ENCODE results near the gene CCR5. TPM values are rescaled to one million over a fixed set of nuclear protein-coding genes. Genes with fewer than 3 reads are reported as not detected.
"Not testable (repeated sequence)": the region's sequence is repeated elsewhere in the genome, so short reads cannot be mapped to it uniquely, and the experiment has no call there.

CCR5 gene
- total RNA-seq, 8 experiments from 2014 or later = 0.09 to 0.81 (median 0.40) TPM; not detected in 4

DNA sequence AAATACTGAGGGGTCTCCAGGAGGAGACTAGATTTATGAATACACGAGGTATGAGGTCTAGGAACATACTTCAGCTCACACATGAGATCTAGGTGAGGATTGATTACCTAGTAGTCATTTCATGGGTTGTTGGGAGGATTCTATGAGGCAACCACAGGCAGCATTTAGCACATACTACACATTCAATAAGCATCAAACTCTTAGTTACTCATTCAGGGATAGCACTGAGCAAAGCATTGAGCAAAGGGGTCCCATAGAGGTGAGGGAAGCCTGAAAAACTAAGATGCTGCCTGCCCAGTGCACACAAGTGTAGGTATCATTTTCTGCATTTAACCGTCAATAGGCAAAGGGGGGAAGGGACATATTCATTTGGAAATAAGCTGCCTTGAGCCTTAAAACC lies 4.5 kb downstream of the CCR5 start:
- Histone ChIP-seq H3K4me3 (no peak overlapping the region), H3K4me1 (replicated peaks in 1 of 2) (no peaks in the 10 kb centered on the region), H3K27ac (no peak overlapping the region)
- ATAC-seq (replicated peaks in 6 of 8) = no peak
- 0 to 100% (median 63%) methylated on average over 1 to 2 of the region's 2 CpGs; no CpG with 5 or more reads in 2 of the 10 experiments for WGBS, 10 experiments
- in situ Hi-C loops (cut with MboI; ENCODE audit: low pct_unique_long_range_greater_than_20kb in 2 of 9, low sequenced_read_pairs in 9 of 9, unreplicated experiment in 9 of 9) = loop anchor here in 3 of 9 experiments (10.0 to 25.0 kb wide), 3 partner anchors 288 to 438 kb away; partner anchors contain the start of gene CXCR6 (in 1 of the 3)

DNA sequence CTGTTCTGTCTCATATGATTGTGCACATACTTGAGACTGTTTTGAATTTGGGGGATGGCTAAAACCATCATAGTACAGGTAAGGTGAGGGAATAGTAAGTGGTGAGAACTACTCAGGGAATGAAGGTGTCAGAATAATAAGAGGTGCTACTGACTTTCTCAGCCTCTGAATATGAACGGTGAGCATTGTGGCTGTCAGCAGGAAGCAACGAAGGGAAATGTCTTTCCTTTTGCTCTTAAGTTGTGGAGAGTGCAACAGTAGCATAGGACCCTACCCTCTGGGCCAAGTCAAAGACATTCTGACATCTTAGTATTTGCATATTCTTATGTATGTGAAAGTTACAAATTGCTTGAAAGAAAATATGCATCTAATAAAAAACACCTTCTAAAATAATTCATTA lies 5.1 kb downstream of the CCR5 start:
- in situ Hi-C loops (cut with MboI; ENCODE audit: low pct_unique_long_range_greater_than_20kb in 2 of 9, low sequenced_read_pairs in 9 of 9, unreplicated experiment in 9 of 9) = loop anchor here in 3 of 9 experiments (10.0 to 25.0 kb wide), 3 partner anchors 289 to 439 kb away; partner anchors contain the start of gene CXCR6 (in 1 of the 3)
- no peaks in the 10 kb centered on the region for H3K4me1 ChIP-seq (replicated peaks in 1 of 2)
- no peak overlapping the region for H3K4me3 ChIP-seq
- WGBS, 10 experiments = 0 to 50% (median 17%) methylated on average over 1 to 2 of the region's 2 CpGs; no CpG with 5 or more reads in 2 of the 10 experiments
- no peak for ATAC-seq (replicated peaks in 6 of 8)
- H3K27ac ChIP-seq = no peak overlapping the region

DNA sequence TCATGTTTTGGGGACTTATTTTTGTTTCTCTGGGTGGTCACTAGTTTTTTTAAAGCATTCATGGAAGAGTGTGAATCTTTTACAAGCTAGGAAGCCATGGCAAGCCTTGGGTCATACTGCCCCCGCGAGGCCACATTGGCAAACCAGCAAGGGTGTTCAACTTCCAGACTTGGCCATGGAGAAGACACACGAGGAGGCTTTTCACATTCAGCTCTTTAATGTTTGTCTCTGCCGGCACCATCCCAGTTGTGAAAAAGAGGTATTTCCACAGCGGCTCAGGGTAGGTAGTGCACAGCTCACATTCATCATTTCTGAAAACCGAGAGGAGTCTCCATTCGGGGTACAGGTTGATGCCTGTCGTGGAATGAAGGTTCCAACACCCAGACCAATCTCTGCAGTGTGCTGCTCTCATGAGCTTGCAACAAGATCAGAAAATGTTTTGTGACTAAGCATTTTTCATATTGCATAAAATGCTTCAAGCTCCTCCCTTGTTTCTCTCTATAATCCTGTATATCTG lies 7.7 kb downstream of the CCR5 start:
- WGBS, 10 experiments = 0 to 67% (median 46%) methylated on average over 2 to 6 of the region's 8 CpGs; no CpG with 5 or more reads in 2 of the 10 experiments
- H3K4me3 ChIP-seq = no peak overlapping the region
- peak in 4 of 8 experiments; percentile 52 to 94 (median 90) for ATAC-seq (replicated peaks in 6 of 8)
- in situ Hi-C loops (cut with MboI; ENCODE audit: low pct_unique_long_range_greater_than_20kb in 2 of 9, low sequenced_read_pairs in 9 of 9, unreplicated experiment in 9 of 9) = loop anchor here in 3 of 9 experiments (10.0 to 25.0 kb wide), 3 partner anchors 291 to 441 kb away; partner anchors contain the start of gene CXCR6 (in 1 of the 3)
- no peak overlapping the region for H3K27ac ChIP-seq
- H3K4me1 ChIP-seq (replicated peaks in 1 of 2) = no peaks in the 10 kb centered on the region

DNA sequence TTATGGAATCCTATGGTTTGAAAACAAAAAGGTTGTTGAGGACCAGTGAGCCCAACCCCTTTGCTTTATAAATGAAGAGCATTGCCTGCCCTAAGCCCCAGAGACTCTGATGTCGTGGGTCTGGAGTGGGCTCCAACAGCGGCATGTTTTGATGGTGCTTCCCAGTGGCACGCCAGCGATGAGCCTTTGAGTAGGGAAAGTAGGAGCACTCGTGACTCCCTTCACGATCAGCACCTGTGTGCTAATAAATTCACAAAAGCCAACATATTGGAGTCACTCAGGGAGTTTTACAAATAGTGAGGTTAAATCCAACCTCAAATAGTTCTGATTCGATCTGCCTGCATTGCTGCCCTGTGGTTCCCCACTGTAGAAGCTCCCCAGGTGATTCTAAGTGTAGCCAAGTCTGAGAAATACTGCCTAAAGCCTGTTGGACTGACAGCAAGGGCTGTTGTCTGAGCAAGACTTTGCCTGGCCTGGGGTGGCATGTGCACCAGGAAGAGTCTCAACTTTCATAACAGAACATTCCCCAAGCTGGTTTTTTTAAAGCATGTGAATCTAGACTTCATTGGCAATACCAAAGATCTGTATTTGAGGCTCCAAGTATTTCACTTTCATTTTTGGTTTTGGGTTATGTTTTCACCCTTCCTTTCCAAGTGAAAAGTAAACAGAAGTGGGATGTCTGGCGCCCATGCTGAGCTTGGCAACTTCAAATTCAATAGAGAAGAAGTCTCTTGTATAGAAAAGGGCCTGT lies 9.9 kb downstream of the CCR5 start:
- 17 to 100% (median 65%) methylated on average over 1 to 8 of the region's 8 CpGs; no CpG with 5 or more reads in 1 of the 10 experiments for WGBS, 10 experiments
- Histone ChIP-seq H3K4me1 (replicated peaks in 1 of 2) (no peaks in the 10 kb centered on the region), H3K27ac (no peak overlapping the region), H3K4me3 (no peak overlapping the region)
- in situ Hi-C loops (cut with MboI; ENCODE audit: low pct_unique_long_range_greater_than_20kb in 2 of 9, low sequenced_read_pairs in 9 of 9, unreplicated experiment in 9 of 9) = loop anchor here in 2 of 9 experiments (25.0 kb wide), 2 partner anchors 293 to 443 kb away; partner anchors contain the start of gene CXCR6 (in 1 of the 2)
- no peak for ATAC-seq (replicated peaks in 6 of 8)

DNA sequence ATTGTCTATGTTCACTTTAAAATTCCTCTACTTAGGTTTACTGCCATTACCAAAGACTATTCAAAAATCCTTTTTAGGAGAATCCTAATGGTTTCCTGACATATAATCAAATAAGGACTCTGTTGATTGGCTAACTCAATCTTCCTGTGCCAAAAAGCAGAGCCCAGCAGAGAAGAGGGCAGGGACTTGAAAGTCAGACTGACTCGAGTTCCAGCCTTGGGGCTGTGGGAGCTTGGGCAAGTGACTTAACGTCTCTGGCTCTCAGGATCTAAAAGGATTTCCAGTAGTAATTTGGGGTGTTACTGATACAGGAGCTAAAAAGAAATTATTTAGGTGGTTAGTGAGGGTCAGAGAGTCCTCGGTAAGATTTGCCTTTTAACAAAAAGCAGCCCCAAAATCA lies 10.9 kb downstream of the CCR5 start:
- WGBS, 10 experiments = 0 to 100% (median 63%) methylated on average over 1 to 3 of the region's 3 CpGs
- no peak for ATAC-seq (replicated peaks in 6 of 8)
- no peaks in the 10 kb centered on the region for H3K4me1 ChIP-seq (replicated peaks in 1 of 2)
- H3K27ac ChIP-seq = no peak overlapping the region
- in situ Hi-C loops (cut with MboI; ENCODE audit: low pct_unique_long_range_greater_than_20kb in 2 of 9, low sequenced_read_pairs in 9 of 9, unreplicated experiment in 9 of 9) = loop anchor here in 2 of 9 experiments (25.0 kb wide), 2 partner anchors 294 to 444 kb away; partner anchors contain the start of gene CXCR6 (in 1 of the 2)
- H3K4me3 ChIP-seq = no peak overlapping the region

DNA sequence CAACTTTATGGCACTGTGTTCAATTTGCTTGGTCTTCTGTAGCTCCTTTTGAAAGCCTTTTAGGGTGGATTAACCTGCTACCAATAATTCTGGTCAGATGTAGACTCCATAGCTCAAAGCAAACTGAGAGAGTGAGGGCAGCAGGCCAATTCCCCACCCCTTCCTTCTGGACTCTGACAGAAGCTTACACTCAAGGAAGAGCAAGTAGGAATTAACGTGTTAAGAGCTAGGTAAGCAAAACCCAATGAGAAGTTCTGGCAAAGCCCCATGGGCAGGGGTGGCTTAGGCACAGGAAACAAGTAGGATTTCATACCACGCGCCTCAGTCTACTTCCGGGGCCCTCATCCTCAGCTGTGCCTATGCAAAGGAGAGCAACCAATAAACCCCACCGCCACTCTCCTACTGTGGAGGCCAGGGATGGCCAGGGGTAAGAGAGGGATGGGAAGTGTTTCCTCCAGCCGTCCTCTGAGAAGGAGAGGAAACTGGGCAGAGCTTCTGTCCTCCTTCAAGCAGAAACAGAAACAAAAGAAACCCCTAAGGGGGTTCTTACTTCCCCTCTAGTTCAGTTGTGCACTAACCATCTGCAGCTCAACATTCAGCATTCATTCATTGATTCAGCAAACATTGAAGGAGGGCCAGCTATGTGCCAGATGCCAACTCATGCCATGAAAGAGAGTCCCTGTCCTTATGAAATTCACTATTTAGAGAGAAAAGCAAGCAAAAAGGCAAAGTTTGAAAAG lies 12.6 kb downstream of the CCR5 start:
- in situ Hi-C loops (cut with MboI; ENCODE audit: low pct_unique_long_range_greater_than_20kb in 2 of 9, low sequenced_read_pairs in 9 of 9, unreplicated experiment in 9 of 9) = loop anchor here in 2 of 9 experiments (25.0 kb wide), 2 partner anchors 296 to 446 kb away; partner anchors contain the start of gene CXCR6 (in 1 of the 2)
- ATAC-seq (replicated peaks in 6 of 8) = no peak
- Histone ChIP-seq H3K4me1 (replicated peaks in 1 of 2) (no peaks in the 10 kb centered on the region), H3K4me3 (no peak overlapping the region), H3K27ac (no peak overlapping the region)
- WGBS, 10 experiments = 0 to 100% (median 83%) methylated on average over 1 to 5 of the region's 6 CpGs; no CpG with 5 or more reads in 3 of the 10 experiments

DNA sequence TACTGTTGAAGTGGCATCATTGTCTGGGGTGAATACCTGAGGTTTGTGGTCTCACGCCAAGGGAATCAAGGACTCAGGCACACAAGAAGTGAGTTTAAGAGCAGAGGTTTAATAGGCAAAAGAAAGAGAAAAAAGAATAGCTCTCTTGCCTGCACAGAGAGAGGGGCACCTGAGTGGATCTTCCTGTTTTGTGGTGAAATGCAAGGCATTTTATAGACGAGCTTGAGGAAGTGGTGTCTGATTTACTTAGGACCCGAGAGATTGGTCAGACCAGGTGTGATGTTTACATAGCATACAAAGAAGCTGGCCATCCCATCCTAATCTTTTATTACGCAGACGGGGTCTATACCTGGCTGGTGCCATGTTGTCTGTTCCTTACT lies 13.2 kb downstream of the CCR5 start:
- Histone ChIP-seq H3K27ac (no peak overlapping the region), H3K4me3 (no peak overlapping the region), H3K4me1 (replicated peaks in 1 of 2) (no peaks in the 10 kb centered on the region)
- in situ Hi-C loops (cut with MboI; ENCODE audit: low pct_unique_long_range_greater_than_20kb in 2 of 9, low sequenced_read_pairs in 9 of 9, unreplicated experiment in 9 of 9) = loop anchor here in 2 of 9 experiments (25.0 kb wide), 2 partner anchors 297 to 447 kb away; partner anchors contain the start of gene CXCR6 (in 1 of the 2)
- 0 to 93% (median 50%) methylated on average over 1 to 4 of the region's 5 CpGs; no CpG with 5 or more reads in 1 of the 10 experiments for WGBS, 10 experiments
- no peak for ATAC-seq (replicated peaks in 6 of 8)

DNA sequence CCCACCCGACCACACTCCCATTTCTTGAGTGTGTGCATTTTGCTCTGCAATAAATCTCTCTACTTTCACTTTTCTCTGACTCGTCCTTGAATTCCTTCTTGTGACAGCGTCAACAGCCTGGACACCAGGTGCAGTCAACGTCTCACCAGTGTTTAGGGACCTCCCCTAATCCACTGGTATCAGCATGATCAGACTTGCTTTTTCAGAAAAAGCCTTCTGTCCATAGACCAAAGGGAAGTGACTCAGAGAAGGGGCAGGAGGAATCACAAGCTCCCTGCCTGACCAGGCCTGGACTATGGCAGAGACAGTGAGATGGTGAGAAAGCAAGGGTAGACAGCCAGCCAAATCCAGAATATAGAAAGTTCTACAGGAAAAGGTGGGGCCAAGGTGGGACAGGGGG lies 15.5 kb downstream of the CCR5 start:
- Histone ChIP-seq H3K4me1 (replicated peaks in 1 of 2) (no peaks in the 10 kb centered on the region), H3K4me3 (no peak overlapping the region), H3K27ac (no peak overlapping the region)
- 11 to 75% (median 58%) methylated on average over 1 to 4 of the region's 4 CpGs; no CpG with 5 or more reads in 2 of the 10 experiments for WGBS, 10 experiments
- peak in 7 of 8 experiments; percentile 22 to 92 (median 30) for ATAC-seq (replicated peaks in 6 of 8)
- in situ Hi-C loops (cut with MboI; ENCODE audit: low pct_unique_long_range_greater_than_20kb in 2 of 9, low sequenced_read_pairs in 9 of 9, unreplicated experiment in 9 of 9) = loop anchor here in 2 of 9 experiments (25.0 kb wide), 2 partner anchors 299 to 449 kb away; partner anchors contain the start of gene CXCR6 (in 1 of the 2)

DNA sequence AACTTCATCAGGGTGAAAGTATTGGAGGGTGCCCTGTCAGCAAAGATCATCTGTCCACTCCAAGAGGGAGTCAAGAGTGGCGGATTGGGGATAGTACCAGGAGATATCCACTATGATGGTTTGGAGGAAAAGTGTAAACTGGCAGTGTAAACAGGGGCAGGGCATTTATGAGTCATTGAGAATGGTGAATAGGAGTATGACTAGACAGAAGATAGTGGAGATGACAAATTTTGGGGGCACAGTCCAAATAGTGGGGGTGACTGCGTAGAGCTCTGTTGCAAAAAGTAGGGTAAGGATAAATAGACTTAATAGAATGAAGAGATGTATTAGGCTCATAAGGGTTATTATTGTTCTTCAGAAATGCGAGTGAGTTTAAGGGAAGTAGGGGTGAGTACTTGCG lies 18.1 kb downstream of the CCR5 start:
- WGBS, 10 experiments = 57 to 100% (median 84%) methylated on average over 1 to 4 of the region's 4 CpGs
- ATAC-seq (replicated peaks in 6 of 8) = not testable (repeated sequence)
- in situ Hi-C loops (cut with MboI; ENCODE audit: low pct_unique_long_range_greater_than_20kb in 2 of 9, low sequenced_read_pairs in 9 of 9, unreplicated experiment in 9 of 9) = loop anchor here in 2 of 9 experiments (25.0 kb wide), 2 partner anchors 302 to 452 kb away; partner anchors contain the start of gene CXCR6 (in 1 of the 2)

DNA sequence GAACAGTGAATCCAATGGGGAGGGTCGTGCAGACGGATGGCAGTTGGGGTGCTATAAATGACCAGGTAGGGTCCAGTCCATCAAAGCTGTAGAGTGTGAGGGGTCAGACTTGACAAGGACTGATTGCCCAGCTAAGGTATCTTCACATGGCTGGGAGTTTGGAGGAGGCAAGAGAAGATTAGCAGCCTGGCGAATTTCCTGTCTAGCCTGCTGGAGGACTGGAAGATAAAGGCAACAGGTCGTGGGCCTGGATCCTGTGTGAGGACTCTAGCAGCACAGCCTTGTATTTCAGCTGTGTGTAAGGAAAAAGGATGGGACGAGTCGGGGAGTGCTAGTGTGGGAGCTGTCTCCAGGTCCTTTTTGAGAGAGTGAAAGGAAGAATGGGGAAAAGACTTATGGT lies 18.6 kb downstream of the CCR5 start:
- no peak for ATAC-seq (replicated peaks in 6 of 8)
- Histone ChIP-seq H3K4me1 (replicated peaks in 1 of 2) (no peaks in the 10 kb centered on the region), H3K27ac (no peak overlapping the region), H3K4me3 (no peak overlapping the region)
- in situ Hi-C loops (cut with MboI; ENCODE audit: low pct_unique_long_range_greater_than_20kb in 2 of 9, low sequenced_read_pairs in 9 of 9, unreplicated experiment in 9 of 9) = loop anchor here in 2 of 9 experiments (25.0 kb wide), 2 partner anchors 302 to 452 kb away; partner anchors contain the start of gene CXCR6 (in 1 of the 2)
- 40 to 85% (median 59%) methylated on average over 1 to 6 of the region's 6 CpGs; no CpG with 5 or more reads in 2 of the 10 experiments for WGBS, 10 experiments

More for the DNA sequence above, 18.1 kb downstream of the CCR5 start:
- H3K4me1 ChIP-seq (replicated peaks in 1 of 2); H3K27ac ChIP-seq; H3K4me3 ChIP-seq: not testable (repeated sequence)

DNA sequence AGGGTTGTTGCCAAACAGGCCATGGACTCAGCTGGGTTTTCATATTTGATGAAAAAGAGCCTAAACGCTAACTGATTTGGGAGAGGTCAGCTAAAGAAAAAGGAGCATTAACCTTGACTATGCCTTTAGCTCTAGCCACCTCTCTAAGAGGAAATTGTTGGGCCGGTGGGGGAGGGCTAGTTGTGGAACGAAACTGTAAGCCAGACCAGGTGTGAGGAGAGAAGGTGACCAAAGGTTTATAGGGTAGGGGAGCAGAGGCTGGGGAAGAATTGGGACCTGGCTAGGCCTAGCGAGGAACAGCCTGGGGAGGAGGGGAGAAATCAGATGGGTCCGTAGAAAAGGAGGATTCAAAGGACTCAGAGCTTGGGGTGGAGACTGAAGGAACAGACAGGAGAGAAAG lies 20.8 kb downstream of the CCR5 start:
- WGBS, 10 experiments = 14 to 100% (median 85%) methylated on average over 1 to 5 of the region's 5 CpGs; no CpG with 5 or more reads in 2 of the 10 experiments
- in situ Hi-C loops (cut with MboI; ENCODE audit: low pct_unique_long_range_greater_than_20kb in 2 of 9, low sequenced_read_pairs in 9 of 9, unreplicated experiment in 9 of 9) = loop anchor here in 2 of 9 experiments (25.0 kb wide), 2 partner anchors 304 to 454 kb away; partner anchors contain the start of gene CXCR6 (in 1 of the 2)
- ATAC-seq (replicated peaks in 6 of 8); H3K4me1 ChIP-seq (replicated peaks in 1 of 2); H3K27ac ChIP-seq; H3K4me3 ChIP-seq: not testable (repeated sequence)

DNA sequence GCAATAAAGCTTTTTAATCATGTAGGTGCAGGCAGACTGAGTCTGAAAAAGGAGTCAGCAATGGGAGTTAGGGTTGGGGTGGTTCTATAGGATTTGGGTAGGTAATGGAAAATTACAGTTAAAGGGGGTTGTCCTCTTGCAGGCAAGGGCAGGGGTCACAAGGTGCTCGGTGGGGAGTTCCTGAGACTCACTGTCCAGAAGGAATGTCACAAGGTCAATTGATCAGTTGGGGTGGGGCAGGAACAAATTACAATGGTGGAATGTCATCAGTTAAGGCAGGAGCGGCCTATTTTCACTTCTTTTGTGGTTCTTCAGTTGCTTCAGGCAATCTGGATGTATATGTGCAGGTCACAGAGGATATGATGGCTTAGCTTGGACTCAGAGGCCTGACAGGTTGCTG lies 22.3 kb downstream of the CCR5 start:
- WGBS, 10 experiments = 17 to 89% (median 67%) methylated on average over 1 to 2 of the region's 2 CpGs; no CpG with 5 or more reads in 4 of the 10 experiments
- no peak for ATAC-seq (replicated peaks in 6 of 8)
- Histone ChIP-seq H3K4me1 (replicated peaks in 1 of 2) (no peaks in the 10 kb centered on the region), H3K4me3 (no peak overlapping the region), H3K27ac (no peak overlapping the region)
- in situ Hi-C loops (cut with MboI; ENCODE audit: low pct_unique_long_range_greater_than_20kb in 2 of 9, low sequenced_read_pairs in 9 of 9, unreplicated experiment in 9 of 9) = loop anchor here in 2 of 9 experiments (25.0 kb wide), 2 partner anchors 306 to 456 kb away; partner anchors contain the start of gene CXCR6 (in 1 of the 2)

All from motor neuron (in vitro differentiated cells).